HG03521 (cell line): ENCODE results near the gene SNX11.

Experiments
- ATAC-seq: cut with Tn5 transposase; IDR thresholded peaks from one replicate; pipeline ENCODE4 v1.9.1; 2021; ENCODE audit warnings: mild to moderate bottlenecking, moderate library complexity; ENCODE audit not compliant: unreplicated experiment

The SNX11 gene

GRCh38 chr17:48095611-48096010, 12.0 kb upstream of the SNX11 start:
- ATAC-seq, result no peak

DNA sequence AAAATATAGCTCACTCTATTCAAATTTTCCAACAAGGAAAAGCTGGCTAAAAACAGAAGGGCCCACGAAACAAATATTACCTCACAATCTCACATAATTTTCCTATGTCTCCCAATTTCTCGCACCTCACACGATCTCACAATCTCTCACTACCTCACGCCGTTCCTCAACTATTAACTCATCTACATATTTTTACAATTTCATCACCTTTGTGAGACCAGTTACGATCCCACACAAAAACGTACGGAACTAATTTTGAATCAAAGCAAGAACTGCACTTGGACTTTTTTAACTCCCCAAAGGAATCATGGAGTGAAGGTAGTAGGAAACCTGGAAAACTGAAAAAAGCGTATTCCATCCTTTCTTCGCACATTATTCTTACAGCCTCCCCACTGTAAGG, 7.4 kb upstream of the SNX11 start:
- no peak for ATAC-seq

- ATAC-seq, result no peak
Measured at GRCh38 chr17:48100591-48101011, 7.0 kb upstream of the SNX11 start.

DNA sequence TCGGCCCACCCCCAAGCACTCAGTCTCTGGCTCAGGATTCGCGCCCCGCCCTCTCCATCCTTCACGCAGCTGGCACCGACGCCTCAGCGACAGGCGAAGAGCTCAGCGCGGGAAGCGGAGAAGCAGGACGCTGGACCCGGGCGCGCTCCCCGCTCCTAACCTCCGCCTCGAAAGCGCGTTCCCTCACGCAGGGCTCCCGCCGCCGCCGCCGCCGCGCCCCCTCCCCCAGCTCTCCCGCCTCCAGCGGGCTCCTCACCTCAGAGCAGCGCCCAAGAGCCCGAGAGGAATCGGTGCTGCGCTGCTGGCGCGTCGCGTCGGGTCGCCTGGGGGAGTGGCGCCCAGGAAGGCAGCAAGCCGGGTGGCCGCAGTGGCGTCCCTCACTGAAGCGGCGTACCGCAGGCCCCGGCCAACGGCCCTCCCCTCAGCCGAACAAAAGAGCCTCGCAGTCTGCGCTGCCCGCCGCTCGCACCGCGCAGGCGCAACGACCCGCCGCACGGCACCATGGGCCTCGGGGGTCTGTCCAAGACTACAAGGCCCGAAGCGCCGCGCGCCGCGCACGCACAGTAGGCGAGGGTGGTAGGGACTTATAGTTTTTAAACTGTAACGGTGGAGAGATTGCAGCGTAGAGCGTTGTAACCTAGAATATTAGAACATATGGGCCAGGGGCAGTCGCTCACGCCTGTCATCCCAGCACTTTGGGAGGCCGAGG, 6.4 kb upstream of the SNX11 start, which contains the start of gene CBX1:
Gene CBX1 (minus strand): TSS at position 467 of the 709 bp plus-strand sequence. CDS start 24,474 bp downstream, outside the sequence.
- peak; percentile 94 for ATAC-seq

GRCh38 chr17:48102043-48102750, 5.4 kb upstream of the SNX11 start:
- no peak for ATAC-seq

- no peak for ATAC-seq
Measured at GRCh38 chr17:48102798-48103715, 4.5 kb upstream of the SNX11 start.

DNA sequence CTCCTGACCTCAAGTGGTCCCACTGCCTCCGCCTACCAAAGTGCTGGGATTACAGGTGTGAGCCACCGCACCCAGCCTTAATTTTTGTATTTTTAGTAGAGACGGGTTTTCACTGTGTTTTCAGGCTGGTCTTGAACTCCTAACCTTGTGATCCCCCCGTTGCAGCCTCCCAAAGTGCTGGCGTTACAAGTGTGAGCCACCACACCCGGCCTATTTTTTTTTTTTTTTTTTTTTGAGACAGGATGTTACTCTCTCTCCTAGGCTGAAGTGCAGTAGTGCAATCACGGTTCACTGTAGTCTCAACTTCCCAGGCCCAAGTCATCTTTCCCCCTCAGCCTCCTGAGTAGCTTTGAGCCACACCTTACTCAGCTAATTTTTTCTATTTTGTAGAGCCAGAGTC, 3.1 kb upstream of the SNX11 start:
- no peak for ATAC-seq

GRCh38 chr17:48106802-48107136, 797 bp upstream of the SNX11 start:
- ATAC-seq, result no peak

GRCh38 chr17:48110761-48111160, 3.2 kb downstream of the SNX11 start:
- no peak for ATAC-seq

DNA sequence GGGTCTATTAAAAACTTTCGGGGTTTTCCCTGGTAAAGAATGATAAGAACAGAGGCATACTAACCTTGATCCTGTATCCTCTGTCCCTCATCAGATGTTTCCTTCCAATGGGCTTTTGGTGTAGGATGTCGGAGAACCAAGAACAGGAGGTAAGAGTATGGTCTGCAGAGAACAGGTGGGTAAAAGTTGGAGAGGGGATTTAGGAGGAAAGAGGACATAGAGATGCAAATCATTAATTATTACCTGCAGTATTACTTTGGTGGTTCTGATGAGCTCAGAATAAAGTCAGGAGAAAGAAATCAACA, 4.3 kb downstream of the SNX11 start:
- no peak for ATAC-seq

- peak; percentile 42 for ATAC-seq
Measured at GRCh38 chr17:48113201-48113676, 5.7 kb downstream of the SNX11 start.

DNA sequence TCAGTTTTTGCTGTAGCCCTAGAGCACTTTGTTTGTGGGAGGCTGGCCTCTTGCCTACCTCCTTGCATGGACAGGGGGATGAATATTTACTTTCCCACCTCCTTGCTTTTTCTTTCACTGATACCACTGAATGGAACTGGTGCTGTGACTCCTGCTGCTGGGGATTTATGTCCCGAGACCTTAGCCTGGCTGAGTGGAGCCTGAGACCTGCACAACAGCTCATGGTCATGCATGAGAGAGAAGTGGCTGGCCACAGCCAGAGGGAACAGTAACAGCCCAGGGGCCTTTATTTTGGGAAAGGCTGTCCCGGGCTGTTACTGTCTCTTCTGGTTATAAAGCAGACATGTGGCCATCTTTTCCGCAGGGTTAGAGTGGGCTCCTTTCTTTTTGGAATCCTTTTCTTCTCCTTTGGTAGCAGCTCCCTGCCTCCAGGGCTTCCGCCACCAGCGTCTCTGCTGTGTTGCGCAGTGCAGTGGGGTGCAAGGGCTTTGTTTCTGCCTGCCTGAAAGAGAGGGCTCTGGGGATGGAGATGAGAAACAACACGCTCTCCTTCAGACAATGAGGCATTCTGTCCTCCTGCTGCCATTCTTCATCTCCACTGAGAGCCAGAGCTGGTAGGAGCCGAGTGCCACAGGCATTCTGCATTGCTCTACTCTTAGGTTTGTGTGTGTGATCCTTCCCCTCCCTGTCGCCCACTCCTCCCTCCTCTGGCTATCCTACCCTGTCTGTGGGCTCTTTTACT, 14.5 kb downstream of the SNX11 start:
- ATAC-seq, result no peak

DNA sequence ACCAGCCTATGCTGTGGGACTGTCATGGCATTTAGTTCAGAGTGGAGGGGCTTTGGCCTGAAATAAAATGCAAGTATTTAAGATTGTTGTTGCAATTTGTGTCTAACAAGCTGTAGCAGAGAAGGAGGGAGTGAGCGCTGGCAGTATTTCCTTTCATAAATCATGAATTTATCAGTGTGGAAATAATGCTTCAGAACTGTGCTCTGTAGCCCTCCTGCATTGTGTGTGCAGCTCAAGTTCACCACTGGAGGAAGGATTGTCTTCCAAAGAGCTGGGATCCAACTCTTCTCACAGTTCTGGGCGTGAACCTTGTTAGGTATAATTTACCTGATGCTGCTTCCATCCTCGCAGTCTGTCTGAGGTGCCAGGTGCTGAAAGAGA, 15.1 kb downstream of the SNX11 start:
- no peak for ATAC-seq

GRCh38 chr17:48123111-48123510, 15.5 kb downstream of the SNX11 start:
- no peak for ATAC-seq

DNA sequence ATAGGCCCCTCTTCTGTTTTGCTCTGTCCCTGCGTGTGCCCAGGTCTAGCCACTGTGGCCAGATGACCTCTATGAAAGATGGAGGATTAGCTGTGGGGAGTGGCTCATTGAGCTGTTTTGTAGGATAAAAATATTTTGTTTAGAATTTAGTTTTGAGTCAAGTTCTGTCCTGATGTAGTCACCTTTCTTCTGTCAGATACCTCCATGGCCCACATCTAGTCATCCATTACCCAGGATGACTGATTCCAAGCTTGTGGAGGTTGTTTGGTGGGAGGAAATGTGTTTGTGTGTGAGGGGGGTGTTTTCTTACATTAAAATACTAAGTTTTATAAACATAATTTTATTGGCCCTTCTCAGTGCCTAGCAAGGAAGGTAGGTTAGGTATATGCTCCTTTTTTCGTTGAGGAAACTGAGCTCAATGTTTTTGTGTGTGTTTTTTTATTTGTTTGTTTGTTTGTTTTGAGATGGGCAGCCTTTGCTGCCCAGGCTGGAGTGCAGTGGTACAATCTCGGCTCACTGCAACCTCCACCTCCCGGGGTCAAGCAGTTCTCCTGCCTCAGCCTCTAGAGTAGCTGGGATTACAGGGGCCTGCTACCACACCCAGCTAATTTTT, 16.3 kb downstream of the SNX11 start:
- no peak for ATAC-seq

- ATAC-seq, result no peak
Measured at GRCh38 chr17:48125829-48126531, 18.4 kb downstream of the SNX11 start.

- no peak for ATAC-seq
Measured at GRCh38 chr17:48126532-48126850, 18.9 kb downstream of the SNX11 start.

DNA sequence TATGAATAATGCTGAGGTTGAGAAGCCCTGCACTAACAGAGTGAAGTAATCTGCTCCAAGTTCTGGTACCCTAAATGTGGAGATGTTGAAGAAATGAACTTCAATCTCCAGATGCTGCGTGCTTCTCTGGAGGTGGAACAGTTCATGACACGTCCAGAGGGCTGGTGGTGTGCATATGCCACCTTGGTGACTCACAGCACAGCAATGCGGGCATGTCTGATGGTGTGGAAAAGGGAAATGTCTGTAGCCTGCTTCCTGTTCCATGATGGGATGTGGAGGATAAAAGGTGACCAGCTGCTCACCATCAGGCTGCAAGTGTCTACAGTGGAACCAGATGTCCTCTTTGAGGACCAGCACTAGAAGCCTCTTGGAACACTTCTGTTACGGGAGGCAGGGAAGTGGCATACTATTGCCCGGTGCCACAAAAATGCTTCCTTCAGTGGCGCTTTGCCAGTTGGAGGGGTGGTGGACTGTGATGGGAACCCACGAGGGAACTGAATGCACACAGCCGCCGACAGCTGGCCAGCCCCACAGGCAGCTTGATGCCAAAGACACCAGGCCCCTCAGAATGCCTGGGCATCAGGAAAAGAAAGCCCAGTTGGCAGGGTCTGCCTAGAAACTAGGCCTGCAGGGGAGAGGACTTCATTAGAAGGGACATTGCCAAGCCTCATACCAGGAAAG, 19.9 kb downstream of the SNX11 start:
- ATAC-seq, result no peak

GRCh38 chr17:48128400-48128799, 20.8 kb downstream of the SNX11 start:
- ATAC-seq, result no peak
